ENCODE results near the gene KCNH1.

The KCNH1 gene

GRCh38 chr1:210678306-210678705, 455.6 kb downstream of the KCNH1 start:
- no peak for TF ChIP-seq CTCF (conservative IDR thresholded peaks at IDR 0.05; ENCODE audit: low read depth, low read length)
- H3K4me3 ChIP-seq (ENCODE audit: low read depth, low read length): no peak overlapping the region
- no peak for DNase-seq (ENCODE audit: low read depth)

DNA sequence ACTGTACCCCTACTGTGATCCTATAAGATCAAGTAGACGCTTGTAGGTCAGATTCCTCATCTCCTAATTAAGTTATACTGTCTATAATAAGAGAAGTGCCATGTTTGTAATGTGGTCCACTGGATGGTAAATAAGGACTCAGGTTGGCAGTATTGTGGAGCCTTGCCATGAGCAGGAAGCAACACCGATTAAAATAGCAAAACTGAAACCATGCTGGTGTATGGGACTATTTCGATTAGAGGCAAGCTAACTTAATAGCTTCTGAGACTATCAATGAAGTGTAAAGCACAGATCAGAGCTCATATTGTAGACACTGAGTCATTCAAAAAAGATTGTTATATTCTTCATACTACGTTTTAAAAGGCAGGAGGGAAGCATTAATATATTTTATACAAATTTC, 456.4 kb downstream of the KCNH1 start:
- DNase-seq (ENCODE audit: low read depth): no peak
- TF ChIP-seq CTCF (conservative IDR thresholded peaks at IDR 0.05; ENCODE audit: low read depth, low read length): no peak
- H3K4me3 ChIP-seq (ENCODE audit: low read depth, low read length): no peak overlapping the region

GRCh38 chr1:210676539-210676938, 457.4 kb downstream of the KCNH1 start:
- no peak for DNase-seq (ENCODE audit: low read depth)
- TF ChIP-seq CTCF (conservative IDR thresholded peaks at IDR 0.05; ENCODE audit: low read depth, low read length): no peak
- no peak overlapping the region for H3K4me3 ChIP-seq (ENCODE audit: low read depth, low read length)

DNA sequence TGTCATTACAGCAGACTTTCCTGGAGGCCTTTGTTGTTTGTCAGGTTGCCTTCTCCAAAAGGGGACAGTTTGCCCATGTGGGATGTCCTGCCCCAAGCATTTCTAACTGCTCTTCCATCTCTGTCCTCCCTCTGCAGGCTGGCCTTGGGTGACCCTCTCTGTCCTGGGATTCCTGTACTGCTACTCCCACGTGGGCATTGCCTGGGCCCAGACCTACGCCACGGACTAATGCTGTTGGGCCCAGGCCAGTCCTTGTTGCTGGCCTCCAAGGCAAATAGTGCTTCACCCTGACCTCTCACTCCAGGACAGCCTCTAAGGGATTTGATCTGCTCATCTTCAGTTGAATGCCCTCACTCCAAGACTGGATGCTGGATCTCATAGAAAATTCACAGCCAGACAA, 459.8 kb downstream of the KCNH1 start:
- DNase-seq (ENCODE audit: low read depth): no peak
- H3K4me3 ChIP-seq (ENCODE audit: low read depth, low read length): no peak overlapping the region
- TF ChIP-seq CTCF (conservative IDR thresholded peaks at IDR 0.05; ENCODE audit: low read depth, low read length): no peak

DNA sequence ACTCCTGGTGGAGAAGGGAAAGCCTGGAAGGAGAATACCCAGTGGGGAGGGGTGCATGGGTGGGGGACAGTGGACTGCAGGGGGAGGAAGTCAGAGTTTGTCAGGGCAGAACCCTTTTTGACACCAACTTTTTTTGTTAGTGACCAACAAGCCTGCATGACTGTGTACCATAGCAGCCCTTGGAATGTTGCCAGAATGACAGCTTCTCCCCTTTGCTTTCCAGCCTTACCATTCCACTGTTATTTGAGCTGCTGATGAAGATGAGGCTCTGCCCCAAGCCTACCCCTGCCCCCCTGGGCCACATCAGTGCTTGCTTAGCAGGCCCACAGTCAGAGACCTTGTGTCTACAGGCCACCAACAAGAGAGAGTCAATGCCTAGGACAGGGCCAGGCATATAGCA, 464.0 kb downstream of the KCNH1 start:
- no peak for TF ChIP-seq CTCF (conservative IDR thresholded peaks at IDR 0.05; ENCODE audit: low read depth, low read length)
- DNase-seq (ENCODE audit: low read depth): no peak
- H3K4me3 ChIP-seq (ENCODE audit: low read depth, low read length): no peak overlapping the region

- no peak for TF ChIP-seq CTCF (conservative IDR thresholded peaks at IDR 0.05; ENCODE audit: low read depth, low read length)
- H3K4me3 ChIP-seq (ENCODE audit: low read depth, low read length): no peak overlapping the region
- DNase-seq (ENCODE audit: low read depth): no peak
These were observed 470.0 kb downstream of the KCNH1 start for GRCh38 chr1:210663730-210664573.
